HG03159 (cell line): ENCODE measurements around the gene CAV3.
A peak's percentile ranks its signal among the peaks of the same experiment; 100 is the strongest.

Source experiments
- ATAC-seq: cut with Tn5 transposase; IDR thresholded peaks from one replicate; pipeline ENCODE4 v1.9.1; 2021; ENCODE audit warnings: mild to moderate bottlenecking, moderate library complexity; ENCODE audit not compliant: unreplicated experiment

The CAV3 gene

GRCh38 chr3:8759038-8759707 is 25.6 kb downstream of the CAV3 start:
- no peak for ATAC-seq

- ATAC-seq: no peak
Measured at GRCh38 chr3:8760091-8760490, 26.5 kb downstream of the CAV3 start.

- ATAC-seq: no peak
Measured at GRCh38 chr3:8760506-8760905, 26.9 kb downstream of the CAV3 start.

DNA sequence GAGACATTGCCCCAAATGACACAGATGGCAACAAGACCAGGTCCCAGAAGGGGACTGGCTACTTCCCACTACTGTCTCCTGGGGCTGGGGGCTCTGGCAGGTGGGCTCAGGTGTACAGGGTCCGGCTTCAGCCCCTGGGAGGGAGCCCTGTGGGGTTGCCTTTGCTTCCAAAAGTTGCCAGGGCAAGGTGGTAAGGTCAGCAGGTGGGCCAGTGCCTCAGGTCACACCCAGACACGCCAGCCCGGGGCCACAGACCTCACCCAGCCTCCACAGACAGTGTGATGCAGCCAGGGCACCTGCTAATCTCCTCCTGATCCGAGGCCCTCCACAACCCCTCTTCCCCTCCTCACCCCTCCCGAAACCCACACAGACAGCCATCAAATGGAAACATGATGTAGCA is 28.3 kb downstream of the CAV3 start:
- no peak for ATAC-seq

GRCh38 chr3:8762607-8763377 is 29.2 kb downstream of the CAV3 start:
- no peak for ATAC-seq

DNA sequence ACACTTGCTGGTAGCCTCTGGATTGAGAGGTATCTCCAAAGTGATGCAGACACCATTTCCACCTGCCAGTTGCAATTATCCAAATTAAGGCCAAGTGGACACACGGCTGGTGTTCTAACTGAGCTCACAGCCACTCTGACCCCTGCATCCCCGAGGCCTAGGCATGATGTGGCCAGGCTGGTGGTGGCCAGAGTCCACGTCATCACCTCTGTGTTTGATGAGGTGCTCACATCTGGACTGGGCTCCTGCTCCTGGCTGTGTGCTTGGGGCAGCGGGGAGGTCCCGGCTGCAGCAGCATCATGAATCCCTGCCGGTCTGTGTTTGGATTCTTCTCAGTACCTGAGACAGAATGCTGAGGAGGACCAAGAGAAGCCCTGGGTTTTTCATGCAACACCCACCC is 30.9 kb downstream of the CAV3 start:
- ATAC-seq: no peak

DNA sequence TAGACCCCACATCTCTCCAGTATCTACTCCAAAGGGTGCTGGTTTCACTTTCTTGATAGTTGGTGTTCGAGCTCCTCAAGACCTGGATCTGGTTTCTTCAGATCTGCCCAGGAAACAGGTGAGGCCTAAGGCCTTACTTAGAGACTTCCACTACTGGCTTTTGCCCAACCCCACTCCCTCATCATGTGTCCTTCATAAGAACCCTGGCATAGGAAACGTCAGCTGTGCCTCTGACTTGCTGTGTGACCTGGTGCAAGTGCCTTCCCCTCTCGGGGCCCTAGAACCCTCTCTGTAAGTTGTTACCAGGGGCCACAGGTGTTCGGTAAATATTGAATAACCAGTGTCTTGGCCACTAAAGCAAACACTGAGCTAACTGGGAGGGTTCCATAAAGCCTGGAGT is 31.9 kb downstream of the CAV3 start:
- ATAC-seq: no peak

DNA sequence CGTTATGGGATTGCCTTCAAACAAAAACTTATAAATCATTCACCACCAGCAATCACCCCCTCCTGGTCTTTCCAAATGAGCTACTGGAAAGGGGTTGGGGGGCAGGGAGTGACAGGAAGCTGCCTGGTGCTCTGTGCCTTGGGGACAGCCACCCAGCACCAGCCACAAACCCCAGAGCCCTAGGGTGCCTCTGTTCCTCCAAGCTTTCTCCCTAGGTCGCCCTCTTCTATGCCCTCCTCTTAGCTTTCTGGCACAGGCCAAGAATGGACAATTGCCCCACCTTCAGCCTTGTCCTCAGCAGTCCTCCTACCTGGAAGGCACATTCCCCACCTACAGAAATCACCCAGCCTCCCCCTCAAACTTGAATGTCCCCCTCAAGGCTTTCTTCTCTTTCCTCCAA is 32.5 kb downstream of the CAV3 start:
- ATAC-seq: no peak

DNA sequence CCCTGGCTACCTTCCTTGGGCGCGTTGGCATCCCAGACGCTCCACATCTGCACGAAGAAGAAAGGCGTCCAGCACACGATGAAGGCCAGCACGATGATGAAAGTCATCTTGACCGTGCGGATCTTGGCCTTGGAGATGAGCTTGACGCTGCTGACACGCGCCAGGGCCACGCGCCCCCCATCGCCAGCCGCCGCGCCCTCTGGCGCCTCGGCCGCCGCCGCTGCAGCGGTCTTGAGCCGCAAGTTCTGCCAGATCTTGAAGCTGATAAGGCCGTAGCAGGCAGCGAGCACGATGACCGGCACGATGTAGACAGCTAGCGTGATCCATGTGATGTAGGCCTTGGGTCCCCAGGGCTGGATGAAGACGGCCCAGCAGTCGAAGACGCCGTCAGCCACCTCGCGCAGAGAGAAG is 33.7 kb downstream of the CAV3 start:
- no peak for ATAC-seq

- ATAC-seq: peak; percentile 54
Measured at GRCh38 chr3:8767667-8768363, 34.2 kb downstream of the CAV3 start.

DNA sequence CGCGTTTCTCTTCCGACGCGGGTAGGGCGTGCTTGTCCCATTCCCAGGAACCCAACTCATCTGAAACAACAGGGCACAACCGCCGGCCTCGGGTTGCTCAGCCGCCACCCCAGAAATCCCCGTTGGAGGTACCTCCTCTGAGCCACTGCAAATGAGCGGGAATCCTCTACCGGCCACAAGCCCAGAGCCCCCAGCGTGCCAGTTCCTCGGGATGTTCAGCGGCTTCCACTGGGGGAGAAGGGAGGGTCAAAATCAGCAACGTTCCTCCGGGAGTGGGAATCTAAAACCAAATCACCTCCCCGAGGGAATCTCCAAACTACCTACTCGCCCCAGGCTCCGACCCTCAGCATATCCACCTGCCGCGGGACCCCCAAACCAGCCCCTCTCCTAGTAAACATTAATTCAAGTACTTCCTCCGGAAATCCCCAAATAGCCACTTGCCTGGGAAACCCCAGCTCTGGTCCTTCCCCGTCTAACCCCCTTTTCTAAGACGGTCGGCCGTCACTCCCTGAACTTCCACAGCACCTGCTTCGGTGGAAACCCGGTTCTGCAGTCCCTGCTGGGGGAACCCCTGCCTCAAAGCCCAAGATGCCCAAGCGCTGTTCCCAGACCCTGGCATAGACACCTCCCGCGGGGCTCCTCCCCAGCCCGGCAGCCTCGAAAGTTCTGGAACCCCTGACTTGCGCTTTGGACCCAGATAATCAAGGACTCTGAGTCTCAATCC is 34.9 kb downstream of the CAV3 start:
- peak; percentile 14 for ATAC-seq

- ATAC-seq: peak; percentile 78
Measured at GRCh38 chr3:8769088-8769822, 35.7 kb downstream of the CAV3 start, which contains the start of gene OXTR. TSS of gene OXTR (minus strand) at chr3:8769613. CDS start at chr3:8768187, 1,426 bp downstream.

- no peak for ATAC-seq
Measured at GRCh38 chr3:8773941-8774542, 40.4 kb downstream of the CAV3 start.

- ATAC-seq: no peak
Measured at GRCh38 chr3:8775181-8775580, 41.6 kb downstream of the CAV3 start.

- no peak for ATAC-seq
Measured at GRCh38 chr3:8775602-8776001, 42.0 kb downstream of the CAV3 start.

DNA sequence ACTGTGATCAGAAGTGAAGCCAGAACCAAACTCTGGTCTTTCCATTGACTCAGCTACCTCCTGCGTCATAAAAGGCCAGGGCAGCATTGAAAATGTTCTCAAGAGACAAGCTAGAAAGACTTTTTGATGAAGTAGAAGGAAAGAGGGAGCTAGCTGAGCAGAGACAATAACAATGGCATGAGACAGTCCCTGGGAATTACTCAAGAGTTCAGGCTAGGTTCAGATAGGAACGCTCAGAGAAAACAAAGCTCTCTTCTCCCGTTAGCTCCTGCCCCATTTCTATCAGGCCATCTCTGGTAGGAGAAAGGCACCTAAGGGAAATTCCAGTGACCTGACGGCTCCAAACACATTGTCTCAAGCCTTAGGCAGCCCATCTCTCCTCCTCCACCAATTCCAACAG is 42.8 kb downstream of the CAV3 start:
- no peak for ATAC-seq

DNA sequence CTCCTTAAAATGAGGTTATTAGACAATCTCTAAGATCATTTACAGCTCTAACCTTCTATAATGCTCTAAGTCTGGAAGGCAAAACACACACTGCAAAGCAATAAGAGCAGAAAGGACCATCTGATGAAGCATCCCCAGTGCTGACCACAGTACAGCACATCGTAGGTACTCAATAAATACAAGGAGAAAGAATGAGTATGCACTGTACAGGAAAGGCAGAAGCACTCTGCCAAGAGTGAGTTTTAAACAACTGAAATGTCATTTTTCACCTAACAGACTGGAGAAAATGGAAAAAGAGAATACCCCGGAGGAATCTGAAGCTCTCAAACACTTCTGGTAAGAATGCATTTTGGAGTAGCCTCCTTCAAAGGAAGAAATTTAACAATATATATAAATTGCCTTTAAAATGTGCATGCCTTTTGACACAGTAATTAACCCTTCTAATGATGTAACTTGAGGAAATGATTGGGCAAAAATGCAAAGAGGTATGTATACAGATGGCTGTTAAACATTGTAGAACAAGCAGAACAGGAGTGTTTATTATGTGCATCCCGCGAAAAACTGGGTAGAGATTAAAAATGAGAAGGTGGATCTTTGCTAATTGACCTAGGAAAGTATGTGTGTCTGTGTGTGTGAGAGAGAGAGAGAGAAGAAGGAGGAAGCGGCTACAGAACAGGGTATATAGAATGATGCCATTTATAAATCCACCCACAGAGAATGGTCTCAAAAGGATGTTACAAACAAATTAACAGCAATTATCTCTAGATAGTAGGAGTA is 43.8 kb downstream of the CAV3 start:
- peak; percentile 69 for ATAC-seq

- ATAC-seq: no peak
Measured at GRCh38 chr3:8777978-8778267, 44.3 kb downstream of the CAV3 start.

DNA sequence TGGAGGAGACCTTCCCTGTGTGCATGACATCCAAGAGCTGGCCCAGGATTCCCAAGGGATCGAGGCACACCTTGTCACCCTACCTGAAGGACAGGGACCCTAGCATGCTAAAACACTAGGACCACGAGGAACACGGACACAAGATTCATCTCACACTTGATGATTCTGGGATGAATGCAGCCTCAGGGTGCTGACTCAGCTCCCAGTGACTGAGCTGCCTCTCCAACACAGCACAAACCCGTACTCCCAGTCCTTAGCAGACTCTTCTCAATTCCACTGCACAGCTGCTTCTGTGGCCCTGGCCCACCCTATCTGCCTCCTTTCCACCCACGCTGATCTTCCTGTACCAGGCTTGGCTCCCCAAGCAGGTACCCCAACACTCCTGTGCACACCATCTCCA is 44.9 kb downstream of the CAV3 start:
- no peak for ATAC-seq

DNA sequence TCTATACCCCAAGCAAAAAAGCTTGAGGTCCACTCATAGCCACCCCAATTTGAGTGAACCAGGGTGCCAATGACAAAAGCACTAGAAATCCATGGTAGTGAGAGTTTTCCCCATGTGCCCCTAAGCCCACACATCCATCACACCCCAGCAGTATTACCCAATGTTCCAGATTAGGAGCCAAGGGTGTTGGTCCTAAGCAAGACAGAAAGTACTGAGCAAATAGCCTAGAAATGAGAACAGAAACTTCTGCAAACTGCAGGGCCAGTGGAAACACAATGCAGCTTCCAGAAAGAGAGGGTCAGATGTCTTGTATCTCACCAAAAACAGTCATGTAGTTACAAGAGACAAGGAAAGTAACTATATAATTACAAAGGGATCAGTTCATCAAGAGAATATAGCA is 46.7 kb downstream of the CAV3 start:
- ATAC-seq: no peak
